GM18909 (cell line): ENCODE measurements around the gene FANCC.

Experiments
- ATAC-seq: cut with Tn5 transposase; IDR thresholded peaks from one replicate; pipeline ENCODE4 v1.9.1; 2021; ENCODE audit warnings: mild to moderate bottlenecking; ENCODE audit not compliant: unreplicated experiment, poor library complexity

The FANCC gene

GRCh38 chr9:95129476-95130291 is 187.8 kb downstream of the FANCC start:
- no peak for ATAC-seq

GRCh38 chr9:95128177-95128524 is 189.4 kb downstream of the FANCC start:
- ATAC-seq = no peak

DNA sequence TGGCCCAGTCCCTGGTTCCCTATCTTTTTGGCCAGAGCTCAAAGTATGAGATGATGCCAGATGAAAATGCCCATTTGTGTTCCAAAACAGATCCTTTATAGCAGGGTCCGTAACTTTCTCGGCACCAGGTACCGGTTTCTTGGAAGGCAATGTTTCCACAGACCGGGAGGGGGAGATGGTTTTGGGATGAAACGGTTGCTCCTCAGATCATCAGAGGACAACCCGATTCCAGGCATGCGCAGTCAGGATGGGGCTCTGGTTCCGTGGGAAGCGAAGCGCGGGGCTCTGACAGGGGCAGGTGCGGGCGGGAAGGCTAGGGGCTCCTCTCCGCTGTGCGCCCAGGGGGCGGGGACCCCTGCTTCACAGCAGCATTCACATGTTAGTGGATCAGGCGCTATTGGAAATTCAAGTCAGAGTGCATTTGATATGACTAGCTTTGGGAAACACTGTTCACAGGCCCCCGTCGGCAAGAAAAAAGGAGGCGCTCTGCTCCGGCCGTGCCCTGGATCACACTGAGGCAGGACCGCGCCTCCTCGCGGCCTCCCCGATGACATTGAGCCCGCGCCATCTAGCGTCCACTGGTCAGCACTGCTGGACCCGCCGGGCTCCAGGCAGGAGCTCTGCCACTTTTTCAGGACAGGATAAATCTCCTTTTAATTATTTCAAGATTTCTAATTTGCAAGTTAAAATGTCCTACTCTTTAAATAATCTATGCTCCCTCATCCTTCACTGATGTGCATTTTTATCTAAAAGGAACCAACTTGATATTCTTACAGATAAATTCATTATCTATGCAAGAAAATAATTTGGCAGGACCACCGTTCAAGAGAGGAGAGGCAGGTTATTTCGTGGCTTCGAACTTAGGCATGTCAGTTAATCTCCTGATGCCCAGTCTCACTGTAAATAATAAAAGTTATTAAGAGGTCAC is 190.0 kb downstream of the FANCC start:
- ATAC-seq = no peak

- ATAC-seq = no peak
These were observed 190.8 kb downstream of the FANCC start for GRCh38 chr9:95126739-95127138.

GRCh38 chr9:95125652-95126051 is 191.9 kb downstream of the FANCC start:
- no peak for ATAC-seq

DNA sequence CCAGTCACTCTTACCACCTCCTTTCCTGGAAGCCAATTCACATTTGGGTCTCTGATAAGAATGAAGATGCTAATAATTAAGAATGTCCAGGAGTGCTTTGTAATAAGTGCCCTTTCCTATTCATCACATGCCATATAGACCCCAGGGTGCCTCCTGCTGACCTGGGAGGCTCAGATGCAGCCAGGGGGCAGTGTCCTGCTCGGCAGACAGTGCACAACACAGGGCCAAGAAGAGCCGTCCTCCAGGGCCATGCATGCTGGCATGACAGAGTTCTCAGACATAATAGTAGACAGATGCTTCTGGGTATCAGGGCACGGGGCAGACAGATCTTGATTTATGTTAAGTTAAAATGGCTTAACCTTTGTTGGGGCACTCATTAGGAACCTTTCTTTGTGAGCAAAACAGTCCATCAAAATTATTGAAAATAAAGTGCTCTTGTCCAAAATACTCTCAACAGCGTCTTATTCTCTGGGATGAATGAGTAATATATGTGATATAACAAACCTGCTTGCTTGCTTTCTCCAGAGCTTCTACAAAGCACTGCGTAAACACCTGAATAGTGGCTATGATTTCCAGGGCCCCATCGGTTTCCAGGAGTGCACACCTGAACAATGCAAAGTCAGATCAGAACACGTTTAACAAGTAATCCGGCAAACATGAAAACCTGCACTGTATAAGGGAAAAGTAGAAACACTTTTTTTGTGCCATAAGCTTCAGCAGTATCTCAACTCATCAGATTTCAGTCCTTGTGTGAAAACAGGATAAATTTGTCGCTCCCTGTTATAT is 192.7 kb downstream of the FANCC start:
- ATAC-seq = no peak

GRCh38 chr9:95120781-95121370 is 196.6 kb downstream of the FANCC start:
- ATAC-seq = no peak

GRCh38 chr9:95118596-95118995 is 198.9 kb downstream of the FANCC start:
- ATAC-seq = no peak

GRCh38 chr9:95116808-95117204 is 200.7 kb downstream of the FANCC start:
- ATAC-seq = no peak

DNA sequence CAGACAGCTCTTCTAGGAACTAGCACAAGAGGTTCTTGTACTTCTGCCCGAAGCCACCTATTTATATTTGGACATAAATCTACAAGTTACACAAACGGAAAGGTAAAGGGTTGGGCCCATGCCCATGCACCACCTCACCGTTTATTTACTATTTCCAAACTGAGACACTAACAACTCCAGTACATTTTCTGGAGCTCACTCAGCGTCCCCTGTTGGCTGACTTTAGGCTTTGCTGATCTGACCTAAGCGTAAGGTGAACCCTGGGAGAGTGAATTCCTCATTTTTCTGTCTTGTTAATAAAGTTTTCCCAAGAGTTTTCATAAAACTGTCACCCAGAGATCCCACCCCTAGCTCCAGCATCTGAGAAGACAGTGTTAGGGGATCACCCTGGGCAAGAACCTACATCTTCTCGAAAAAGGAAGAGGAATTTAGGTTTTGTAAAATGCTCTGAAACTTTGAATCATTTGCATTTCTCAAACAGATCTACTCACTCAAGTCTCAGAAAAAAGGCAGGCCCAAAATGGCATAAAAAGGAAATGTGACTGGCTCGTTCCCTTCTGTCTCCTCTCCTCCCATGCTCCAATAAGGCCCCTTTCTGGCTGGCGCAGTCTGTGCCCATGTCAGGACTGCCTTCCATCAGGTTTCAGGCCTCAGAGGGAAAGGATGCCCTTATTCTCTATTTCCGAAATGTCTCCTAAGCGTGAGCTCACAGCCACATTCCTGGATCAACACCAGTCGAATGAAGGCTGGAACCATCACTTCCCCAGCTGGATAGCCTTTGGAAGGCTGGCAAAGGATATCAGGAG is 201.3 kb downstream of the FANCC start:
- ATAC-seq = no peak

DNA sequence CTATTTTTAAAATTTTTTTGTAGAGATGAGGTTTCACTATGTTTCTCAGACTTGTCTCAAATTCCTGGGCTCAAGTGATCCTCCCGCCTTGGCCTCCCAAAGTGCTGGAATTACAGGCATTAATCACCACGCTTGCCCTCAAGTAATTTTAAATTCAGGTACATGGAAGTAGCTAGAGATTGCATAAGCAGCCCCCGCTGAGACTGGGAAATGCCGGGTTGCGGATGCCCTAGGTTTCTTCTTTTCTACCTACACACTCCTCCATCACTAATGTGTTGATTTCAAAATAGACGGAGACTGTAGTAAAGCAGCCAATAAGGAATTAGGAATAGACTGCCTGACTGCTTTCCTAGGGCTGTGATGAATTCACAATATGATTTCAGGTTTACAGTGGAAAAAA is 202.4 kb downstream of the FANCC start:
- ATAC-seq = no peak

DNA sequence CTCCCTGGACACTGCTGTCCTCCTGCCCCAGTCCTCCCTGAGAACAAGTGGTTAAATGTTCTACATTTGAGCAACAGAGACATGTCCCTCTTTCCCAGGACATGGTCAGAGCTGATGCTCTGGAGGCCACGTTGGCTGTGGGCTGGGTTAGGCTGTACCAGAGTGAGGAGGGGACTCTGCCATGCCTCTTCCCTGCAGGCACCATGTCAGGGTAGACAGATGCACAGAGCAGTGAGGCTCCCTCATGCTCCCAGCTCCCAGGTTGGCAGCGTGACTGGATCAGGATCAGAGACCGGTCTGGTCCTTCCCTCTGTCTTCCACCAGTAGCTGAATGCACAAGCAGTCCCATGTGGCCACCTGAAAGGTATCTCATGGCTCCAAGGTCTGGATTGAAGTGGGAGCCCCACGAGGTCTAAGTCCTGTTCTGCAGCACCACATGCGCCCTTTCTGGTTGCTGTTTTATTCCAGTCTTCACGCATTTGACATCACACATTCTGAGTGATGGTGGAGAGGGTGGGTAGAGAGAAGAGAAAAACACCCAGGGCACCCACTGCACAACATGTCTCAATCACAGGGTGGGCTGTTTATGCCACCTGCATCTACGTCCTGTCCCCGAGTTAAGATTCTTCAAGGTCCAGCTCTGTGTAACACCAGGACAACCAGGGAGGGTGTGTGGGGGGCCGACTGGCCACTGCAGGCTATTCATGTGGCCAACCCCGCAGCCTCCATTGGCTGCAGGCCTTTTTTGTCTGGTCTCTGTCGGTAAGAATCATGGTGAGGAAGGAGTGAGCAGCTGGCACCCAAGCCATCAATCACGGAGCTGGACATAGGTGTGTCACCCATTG is 204.9 kb downstream of the FANCC start:
- ATAC-seq = no peak

GRCh38 chr9:95111716-95112115 is 205.8 kb downstream of the FANCC start:
- no peak for ATAC-seq

DNA sequence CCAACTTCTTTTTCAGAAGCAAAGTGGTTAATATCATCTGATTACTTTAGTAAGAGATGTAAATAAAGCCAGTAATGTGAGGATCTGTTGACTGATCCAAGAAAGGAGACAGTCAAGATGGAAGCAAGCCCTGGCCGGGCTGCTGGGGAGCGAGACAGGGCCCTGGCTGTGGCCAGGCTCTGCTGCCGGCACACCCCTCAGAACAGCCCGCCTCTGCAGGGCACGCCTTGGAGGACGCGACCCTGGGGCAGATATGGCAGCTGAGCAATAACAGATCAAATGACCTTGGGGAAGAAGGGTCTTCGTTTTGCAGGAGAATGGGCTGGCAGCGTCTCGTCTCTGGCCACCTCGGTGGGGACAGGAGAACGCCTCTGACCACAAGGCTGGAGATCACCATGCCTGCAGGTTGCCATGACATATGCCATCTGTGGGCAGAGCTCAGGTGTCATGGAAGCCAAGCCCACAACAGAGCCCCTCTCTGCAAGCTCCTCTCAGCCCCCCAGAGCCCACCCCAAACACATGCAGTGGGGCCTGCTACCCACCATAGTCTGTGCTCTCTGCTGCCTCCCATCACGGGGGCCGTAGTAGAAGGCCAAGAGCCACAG is 206.5 kb downstream of the FANCC start:
- ATAC-seq = no peak

- ATAC-seq = no peak
These were observed 208.1 kb downstream of the FANCC start for GRCh38 chr9:95109456-95109855.

- ATAC-seq = no peak
These were observed 208.7 kb downstream of the FANCC start for GRCh38 chr9:95108777-95109176.

DNA sequence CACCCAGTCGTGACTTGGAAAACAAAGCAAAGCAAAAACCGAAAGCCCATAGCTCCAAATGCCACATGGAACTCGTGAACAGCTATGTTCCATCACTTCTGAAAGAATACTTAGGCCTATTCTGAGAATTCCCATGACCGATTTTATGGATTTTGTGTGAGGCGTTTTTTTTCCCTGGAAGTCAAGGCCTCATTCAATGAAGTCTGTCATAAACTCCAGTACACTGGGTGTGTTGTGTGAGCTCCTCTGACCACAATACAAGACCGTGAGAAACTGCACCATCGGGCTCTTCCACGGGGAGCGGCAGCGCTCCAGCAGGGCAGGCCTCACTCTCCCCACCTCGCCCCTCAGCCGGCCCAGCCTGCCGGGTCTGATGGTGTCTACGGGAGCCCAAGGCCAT is 209.5 kb downstream of the FANCC start:
- ATAC-seq = no peak

DNA sequence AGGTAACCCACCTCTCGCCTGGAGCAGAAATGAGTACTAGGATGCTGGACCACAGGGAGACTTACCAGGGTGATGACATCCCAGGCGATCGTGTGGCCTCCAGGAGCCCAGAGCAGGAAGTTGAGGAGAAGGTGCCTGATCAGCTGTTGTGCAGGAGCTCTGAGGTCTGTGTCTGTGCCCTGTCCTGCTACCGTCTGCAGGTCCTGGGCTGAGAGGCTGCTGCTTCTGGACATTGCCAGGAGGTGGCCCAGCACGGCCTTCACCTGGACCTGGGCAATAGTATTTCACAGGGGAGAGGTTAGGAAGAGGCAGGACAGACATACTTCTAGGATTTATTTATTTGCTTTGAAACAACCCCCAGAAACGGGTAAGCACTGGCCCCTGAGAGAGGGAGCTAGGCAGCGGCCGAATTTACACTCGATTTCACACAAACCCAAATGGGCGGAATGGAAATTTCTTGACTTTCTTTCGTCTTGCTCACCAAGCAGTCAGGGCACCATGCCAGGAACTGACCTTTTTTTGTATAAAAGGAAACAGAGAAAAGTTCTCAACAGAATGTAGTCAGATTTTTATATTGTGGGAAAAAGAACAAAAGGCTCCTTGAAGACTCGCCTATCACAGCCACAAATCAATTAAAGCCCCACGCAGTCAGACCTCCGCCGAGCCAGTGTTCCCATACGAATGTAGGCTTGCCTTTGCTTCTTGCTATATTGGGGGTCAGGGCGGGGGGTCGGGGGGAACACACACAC is 210.3 kb downstream of the FANCC start:
- no peak for ATAC-seq
